Hypothalamus (tissue), 51 donors: ENCODE measurements around the gene POLR1B.

ENCODE experiments used
- DNase-seq, 51 donors: peaks; one replicate each; lab custom pipeline; 2025; lab: John Stamatoyannopoulos, UW

POLR1B gene

GRCh38 chr2:112626604-112627059 lies 84.4 kb downstream of the POLR1B start:
- DNase-seq: peak in 50 of 51 donors; percentile 10 to 87 (median 53)
